Thyroid gland (tissue), 4 donors: Measurements from ENCODE around the gene ORC3.

Experiments
- POLR2A ChIP-seq, 2 donors: fragments of 450-650 bp; IDR thresholded peaks; one replicate each; pipeline ENCODE4 v1.6.1; 2017; ENCODE audit warnings: antibody characterized with exemption in 2 of 2, mild to moderate bottlenecking in 2 of 2, moderate library complexity in 1 of 2
- TF ChIP-seq, protein P1 (sequence below), 6 experiments: fragments of 200-600 bp in 3 of 6; fragments of 450-650 bp in 3 of 6; sonication (generic) in 3 of 6; IDR thresholded peaks; one replicate each; pipeline ENCODE4 v1.5.1; 2016 to 2019; ENCODE audit warnings: antibody characterized with exemption in 6 of 6, mild to moderate bottlenecking in 2 of 6, inconsistent platforms in 1 of 6, moderate library complexity in 1 of 6

DNA sequence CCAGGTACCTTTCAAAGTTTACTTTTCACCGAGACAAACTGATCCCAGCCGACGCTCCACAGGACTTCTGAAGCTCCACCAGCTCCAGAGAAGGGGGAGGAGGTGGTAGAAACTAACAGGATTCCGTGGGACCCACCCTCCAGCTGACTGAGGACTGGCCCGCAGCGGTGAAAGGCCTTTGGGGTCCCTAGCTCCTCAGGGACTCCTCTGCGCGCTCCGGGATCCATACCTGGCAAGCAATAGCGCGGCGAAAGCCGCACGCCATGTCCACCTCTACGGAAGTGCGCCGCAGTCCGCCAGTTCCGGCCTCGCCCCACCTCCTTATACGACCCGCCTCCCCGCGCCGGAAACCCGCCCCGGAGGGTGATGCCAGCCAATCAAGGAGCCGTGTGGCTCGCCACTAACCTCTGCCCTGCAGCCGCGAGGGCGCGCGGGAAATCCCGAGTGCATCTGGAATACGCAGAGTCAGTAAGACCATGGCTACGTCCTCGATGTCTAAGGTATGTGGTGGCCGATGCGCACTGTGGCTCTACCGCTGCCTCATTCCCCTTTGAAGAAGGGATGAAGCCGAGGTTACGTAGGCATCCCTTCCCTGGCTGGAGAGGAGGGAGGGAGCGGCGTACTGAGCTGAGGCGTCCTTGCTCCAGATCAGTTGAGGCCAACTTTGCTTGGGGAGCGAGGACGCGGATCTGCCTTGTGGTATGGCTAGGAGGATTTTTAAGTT is at the start of gene ORC3, which contains the start of gene RARS2:
- TF ChIP-seq, protein P1, sequence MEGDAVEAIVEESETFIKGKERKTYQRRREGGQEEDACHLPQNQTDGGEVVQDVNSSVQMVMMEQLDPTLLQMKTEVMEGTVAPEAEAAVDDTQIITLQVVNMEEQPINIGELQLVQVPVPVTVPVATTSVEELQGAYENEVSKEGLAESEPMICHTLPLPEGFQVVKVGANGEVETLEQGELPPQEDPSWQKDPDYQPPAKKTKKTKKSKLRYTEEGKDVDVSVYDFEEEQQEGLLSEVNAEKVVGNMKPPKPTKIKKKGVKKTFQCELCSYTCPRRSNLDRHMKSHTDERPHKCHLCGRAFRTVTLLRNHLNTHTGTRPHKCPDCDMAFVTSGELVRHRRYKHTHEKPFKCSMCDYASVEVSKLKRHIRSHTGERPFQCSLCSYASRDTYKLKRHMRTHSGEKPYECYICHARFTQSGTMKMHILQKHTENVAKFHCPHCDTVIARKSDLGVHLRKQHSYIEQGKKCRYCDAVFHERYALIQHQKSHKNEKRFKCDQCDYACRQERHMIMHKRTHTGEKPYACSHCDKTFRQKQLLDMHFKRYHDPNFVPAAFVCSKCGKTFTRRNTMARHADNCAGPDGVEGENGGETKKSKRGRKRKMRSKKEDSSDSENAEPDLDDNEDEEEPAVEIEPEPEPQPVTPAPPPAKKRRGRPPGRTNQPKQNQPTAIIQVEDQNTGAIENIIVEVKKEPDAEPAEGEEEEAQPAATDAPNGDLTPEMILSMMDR (IDR thresholded peaks at IDR 0.05): no peak
- TF ChIP-seq POLR2A (IDR thresholded peaks at IDR 0.05): peak in 1 of 2 donors; percentile 84
